Renal cortical epithelial cell (primary cell): ENCODE measurements around the gene MRS2. TPM values are rescaled to one million over a fixed set of nuclear protein-coding genes. Genes with fewer than 3 reads are reported as not detected.
A peak's percentile ranks its signal among the peaks of the same experiment; 100 is the strongest.

Source experiments
- DNase-seq: peaks from one replicate; pipeline ENCODE4 v3.0.0-alpha.2; 2011; ENCODE audit warnings: low read depth
- total RNA-seq: library from RNA; depleted of rRNA; stranded (reverse); fragments of >200 nt; gene quantifications from 2 replicates; pipeline ENCODE4 v1.2.3, GENCODE V29; 2014

The MRS2 gene
- total RNA-seq, 1 donor from 2014 or later: 58.9 TPM

DNA sequence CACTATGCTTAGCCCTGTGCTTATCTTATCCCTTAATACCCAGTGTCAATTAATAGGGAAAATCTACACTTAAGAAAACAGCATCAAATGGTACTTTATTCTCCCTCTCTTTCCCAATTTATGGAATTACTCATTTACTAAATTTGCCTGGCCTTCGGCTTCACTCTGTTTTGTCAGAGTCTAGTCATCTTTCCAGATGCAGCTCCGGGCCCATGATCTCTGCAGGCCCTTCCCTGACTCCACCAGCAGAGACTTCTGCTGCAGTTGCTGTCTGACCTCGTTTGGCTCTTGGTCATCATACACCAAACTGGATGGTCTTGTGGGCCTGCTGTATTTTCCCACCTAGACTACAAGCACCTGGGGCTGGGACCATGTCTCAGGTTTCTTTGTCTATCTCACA is 27.4 kb downstream of the MRS2 start:
- DNase-seq: no peak

DNA sequence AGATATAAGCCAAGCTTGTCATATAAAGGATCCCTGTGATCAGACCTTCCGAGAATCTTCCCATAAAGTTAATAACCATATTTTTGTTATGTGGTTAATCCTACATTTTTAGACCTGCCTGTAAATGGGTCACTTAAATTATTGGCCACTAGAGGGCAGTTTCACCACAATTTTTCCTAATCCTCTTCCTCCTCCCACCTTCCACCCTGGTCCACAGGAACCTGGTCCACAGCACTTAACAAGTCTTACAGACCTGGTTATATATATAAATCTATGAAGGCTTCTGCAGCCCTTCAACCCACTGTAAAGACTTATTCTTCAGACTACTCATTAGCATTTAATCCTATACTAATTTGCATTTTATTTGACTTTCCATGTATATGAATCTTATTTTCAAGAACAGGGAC is 28.3 kb downstream of the MRS2 start:
- DNase-seq: peak; percentile 48

DNA sequence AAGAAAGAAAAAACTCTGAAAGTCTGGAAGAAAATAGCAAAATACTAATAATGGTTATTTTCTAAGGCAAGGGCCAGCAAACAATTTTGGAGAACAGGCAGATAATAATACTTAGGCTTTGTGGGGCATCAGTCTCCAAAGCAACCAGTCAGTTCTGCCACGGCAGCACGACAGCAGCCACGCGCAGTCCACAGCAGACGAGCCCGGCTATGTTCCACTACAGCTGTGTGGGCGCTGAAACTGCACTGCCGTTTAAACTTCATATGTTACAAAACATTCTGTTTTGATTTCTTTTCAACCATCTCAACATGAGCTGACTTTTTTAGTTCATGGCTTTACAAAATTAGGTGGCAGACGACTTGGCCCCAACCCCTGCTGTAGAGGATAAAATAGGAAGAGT is 29.9 kb downstream of the MRS2 start:
- no peak for DNase-seq

DNA sequence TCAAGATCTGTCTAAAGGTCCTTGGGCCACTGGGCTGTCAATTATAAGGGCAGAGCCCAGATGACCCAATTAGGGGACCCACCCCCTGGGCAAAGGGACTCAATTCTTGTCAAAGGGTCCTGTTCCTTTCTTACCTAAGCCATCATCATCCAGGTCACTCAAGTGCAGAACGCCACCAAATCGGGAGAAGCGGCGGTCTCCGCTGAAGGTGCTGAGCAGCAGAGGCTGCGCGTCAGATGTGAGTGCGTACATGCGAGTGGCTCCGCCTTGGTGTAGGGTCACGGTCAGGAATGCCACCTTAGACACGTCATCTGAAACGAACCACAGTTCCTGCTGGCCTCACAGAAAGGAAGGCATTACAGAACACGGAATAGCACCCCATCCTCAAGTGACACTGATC is 34.2 kb downstream of the MRS2 start:
- no peak for DNase-seq

DNA sequence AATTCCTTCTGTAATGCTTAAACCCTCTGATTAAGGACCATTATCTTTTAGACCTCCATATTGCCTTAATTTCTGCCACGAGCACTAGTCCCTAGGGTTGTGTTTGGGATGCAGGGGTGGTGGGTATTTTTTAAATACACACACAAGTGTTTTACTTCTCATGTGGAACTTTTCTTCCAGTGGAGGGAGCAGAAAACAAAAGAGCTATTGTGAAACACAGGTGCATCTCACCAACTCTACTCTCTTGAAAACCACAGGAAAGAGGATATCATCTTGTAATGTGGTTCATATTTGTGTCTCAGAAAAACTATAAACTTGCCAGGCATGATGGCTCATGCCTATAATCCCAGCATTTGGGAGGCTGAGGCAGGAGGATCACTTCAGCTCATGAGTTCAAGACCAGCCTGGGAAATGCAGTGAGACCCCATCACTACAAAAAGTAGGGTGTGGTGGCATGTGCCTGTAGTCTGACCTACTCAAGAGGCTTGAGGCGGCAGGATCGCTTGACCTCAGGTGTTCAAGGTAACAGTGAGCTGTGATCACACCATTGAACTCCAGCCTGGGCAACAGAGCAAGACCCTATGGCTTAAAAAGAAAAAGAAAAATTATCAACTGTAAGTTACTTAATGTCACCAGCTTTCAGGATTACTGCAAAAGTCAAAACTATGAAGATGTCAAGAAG is 37.3 kb downstream of the MRS2 start:
- no peak for DNase-seq

- DNase-seq: no peak
Measured at GRCh38 chr6:24440897-24441598, 38.3 kb downstream of the MRS2 start.

- no peak for DNase-seq
Measured at GRCh38 chr6:24441599-24441904, 38.8 kb downstream of the MRS2 start.

DNA sequence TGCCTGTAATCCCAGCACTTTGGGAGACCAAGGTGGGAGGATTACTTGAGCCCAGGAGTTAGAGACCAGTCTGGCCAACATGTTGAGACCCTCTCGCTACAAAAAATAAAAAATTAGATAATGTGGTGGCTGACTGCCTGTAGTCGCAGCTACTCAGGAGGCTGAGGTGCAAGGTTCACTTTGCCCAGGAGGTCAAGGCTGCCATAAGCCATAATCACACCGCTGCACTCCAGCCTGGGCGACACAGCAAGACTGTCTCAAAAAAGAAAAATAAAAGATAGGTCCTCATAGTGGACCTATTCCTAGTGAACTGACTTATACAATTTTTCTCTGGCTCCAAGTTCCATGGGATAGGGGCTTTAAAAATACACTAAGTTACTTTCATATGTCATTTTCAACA is 41.9 kb downstream of the MRS2 start:
- no peak for DNase-seq

DNA sequence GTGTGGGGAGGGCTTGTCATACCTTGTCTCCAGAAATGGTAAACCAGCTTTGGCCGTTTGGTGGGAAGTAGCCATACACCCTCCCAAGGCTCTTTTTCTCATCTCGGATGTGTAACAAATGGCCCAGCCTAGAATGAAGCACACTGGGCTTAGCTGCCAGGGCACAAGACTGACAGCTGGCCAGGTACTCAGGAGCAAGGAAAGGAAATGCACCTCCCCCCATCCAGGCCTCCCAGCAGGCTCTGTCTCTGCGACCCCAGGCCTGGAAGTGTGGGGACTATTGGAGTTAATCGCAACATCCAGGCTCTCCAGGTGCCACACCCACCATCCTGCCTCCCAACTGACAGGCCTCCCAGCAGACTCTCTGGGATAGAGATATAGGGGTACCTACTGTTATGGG is 43.0 kb downstream of the MRS2 start:
- DNase-seq: no peak

DNA sequence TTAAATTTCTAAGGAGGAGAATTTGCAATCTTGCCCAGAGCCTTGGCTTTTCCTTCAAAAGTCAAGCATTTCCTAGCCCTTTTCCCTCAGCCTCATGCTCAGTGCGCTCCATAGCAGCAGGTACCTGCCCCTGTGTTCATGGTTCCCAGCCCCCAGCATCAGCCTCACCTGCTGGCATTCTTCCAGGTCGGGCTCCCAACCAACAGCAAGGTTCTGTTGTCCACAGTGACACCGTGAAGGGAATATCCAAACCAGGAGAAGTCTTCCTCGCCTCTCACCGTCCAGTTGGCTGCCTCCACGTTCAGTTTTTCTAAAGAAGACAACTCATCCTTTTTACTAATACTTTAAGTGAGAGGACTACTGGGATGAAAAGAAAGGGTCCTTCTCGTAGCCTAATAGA is 43.9 kb downstream of the MRS2 start:
- no peak for DNase-seq

GRCh38 chr6:24448396-24448795 is 45.7 kb downstream of the MRS2 start:
- no peak for DNase-seq

GRCh38 chr6:24448828-24449525 is 46.2 kb downstream of the MRS2 start:
- no peak for DNase-seq

- no peak for DNase-seq
Measured at GRCh38 chr6:24451581-24452388, 49.0 kb downstream of the MRS2 start.

GRCh38 chr6:24453921-24454320 is 51.2 kb downstream of the MRS2 start:
- DNase-seq: no peak

DNA sequence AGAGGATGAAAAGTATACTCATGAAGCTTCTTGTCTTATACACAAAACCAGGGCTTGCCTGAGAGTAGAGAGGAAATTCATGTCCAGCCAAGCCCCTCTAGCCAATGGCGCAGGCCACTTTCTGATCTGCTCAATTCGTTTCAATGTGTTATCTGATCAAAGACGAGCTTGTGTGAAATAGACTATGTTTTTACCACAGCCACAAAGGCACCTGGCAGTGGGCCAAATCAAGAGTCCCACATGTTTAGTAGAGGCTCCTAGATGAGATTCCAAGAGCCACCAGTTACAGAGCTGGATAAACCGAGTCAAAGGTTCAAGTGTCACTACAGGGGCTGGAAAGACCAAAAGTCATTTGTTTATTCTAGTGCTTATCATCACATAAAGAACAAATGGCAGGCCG is 51.7 kb downstream of the MRS2 start:
- no peak for DNase-seq

GRCh38 chr6:24455061-24455460 is 52.3 kb downstream of the MRS2 start:
- DNase-seq: no peak

GRCh38 chr6:24458134-24458533 is 55.4 kb downstream of the MRS2 start:
- peak; percentile 18 for DNase-seq

DNA sequence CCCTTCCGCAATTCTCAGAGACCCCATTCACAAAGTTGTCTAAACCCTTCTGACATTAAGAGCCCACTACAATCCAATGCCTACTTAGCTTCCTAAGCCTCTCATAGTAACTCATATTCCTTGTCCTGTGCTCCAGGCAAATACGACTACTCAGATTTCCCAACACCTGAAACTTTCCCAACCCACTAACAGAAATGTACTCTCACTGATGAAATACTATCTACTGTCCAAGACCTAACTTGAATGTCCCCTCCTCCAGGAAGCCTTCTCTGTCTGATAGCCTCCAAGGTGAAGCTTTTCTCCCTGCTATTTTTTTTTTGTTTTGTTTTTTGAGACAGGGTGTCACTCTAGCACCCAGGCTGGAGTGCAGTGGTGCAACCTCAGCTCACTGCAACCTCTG is 56.2 kb downstream of the MRS2 start:
- DNase-seq: no peak

DNA sequence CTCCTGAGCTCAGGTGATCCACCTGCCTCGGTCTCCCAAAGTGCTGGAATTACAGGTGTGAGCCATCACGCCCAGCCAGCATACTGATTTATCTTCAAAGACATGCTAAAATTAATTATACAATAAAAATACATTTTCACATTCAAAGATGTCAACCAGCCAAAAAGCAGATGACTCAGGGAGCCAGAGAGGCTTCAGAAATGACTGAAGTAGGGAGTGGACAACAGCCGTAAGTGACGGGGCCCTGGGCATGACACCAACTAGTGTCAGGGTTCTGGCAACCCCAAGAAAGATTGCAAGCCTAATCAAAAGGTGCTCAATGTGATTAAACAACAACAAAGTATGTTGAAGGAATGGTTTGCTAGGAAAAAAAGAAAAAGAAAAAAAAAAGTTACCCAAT is 58.2 kb downstream of the MRS2 start:
- no peak for DNase-seq

DNA sequence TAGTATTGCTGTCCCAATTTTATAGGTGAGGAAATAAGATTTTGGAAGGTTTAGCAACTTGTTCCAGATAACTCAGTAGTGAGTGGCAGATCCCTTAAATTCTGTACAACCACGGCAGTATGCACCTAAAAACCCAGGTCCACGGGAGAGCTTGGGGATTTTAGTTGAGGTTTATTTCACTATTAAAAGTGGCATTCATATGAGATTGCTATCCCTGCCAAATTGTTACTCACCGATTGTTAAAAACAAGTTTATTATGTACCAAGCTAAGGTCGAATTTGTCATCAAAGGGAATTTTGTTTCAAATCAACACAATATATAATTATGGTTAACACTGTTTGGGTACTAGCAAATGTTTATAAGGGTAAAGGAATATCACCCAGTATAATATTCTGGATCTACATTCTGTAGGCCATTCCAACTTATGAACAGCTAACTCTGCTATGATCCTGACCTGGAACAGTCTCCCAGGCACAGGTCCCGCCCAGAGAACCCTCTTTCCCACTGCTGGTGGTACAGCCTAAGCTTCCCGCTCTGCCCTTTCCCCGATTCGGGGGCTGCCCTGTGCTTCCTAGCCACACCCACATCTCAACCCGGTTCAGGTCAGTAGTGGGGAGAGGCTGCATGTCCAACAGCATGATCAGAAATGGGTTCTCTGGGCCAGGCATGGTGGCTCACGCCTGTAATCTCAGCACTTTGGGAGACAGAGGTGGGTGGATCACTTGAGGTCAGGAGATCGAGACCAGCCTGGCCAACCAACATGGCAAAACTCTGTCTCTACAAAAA is 61.7 kb downstream of the MRS2 start:
- no peak for DNase-seq

- DNase-seq: no peak
Measured at GRCh38 chr6:24469811-24470210, 67.1 kb downstream of the MRS2 start.

GRCh38 chr6:24472181-24472580 is 69.4 kb downstream of the MRS2 start:
- no peak for DNase-seq
